A673 (cell line): ENCODE measurements around the gene ABHD10. TPM values are rescaled to one million over a fixed set of nuclear protein-coding genes. Genes with fewer than 3 reads are reported as not detected.

Experiments used
- BruUV-seq: library from RNA; stranded (reverse); fragments of 400-500 nt; replicated peaks from 2 replicates; lab custom pipeline; 2021; lab: Mats Ljungman, UMichigan
- CTCF ChIA-PET: fragments of 300-600 bp; sonication (Branson Sonifier 250); formaldehyde crosslinking; loops from one replicate; lab custom pipeline; 2022; ENCODE audit warnings: antibody characterized with exemption; lab: Charles Lee
- POLR2A ChIA-PET: fragments of 300-600 bp; sonication (Branson Sonifier 250); formaldehyde crosslinking; loops from one replicate; lab custom pipeline; 2022; ENCODE audit warnings: antibody characterized with exemption; ENCODE audit not compliant: low non-redundant PET; lab: Charles Lee
- DNase-seq: peaks from one replicate; pipeline ENCODE4 v3.0.0-alpha.2; 2015; ENCODE audit warnings: low spot score
- H3K27ac ChIP-seq: fragments of 200-600 bp; sonication (generic); 2 replicates; pipeline ENCODE4 v1.5.1; 2016; ENCODE audit warnings: mixed run types, low read depth, mild to moderate bottlenecking, mixed read lengths, antibody characterized with exemption, low read length; ENCODE audit not compliant: poor library complexity, severe bottlenecking
- H3K27me3 ChIP-seq: fragments of 200-600 bp; sonication (generic); replicated peaks from 2 replicates; pipeline ENCODE4 v1.6.1; 2017; ENCODE audit warnings: mixed run types, low read depth, mild to moderate bottlenecking, mixed read lengths, antibody characterized with exemption, low read length; ENCODE audit not compliant: insufficient read depth, poor library complexity
- H3K36me3 ChIP-seq: fragments of 200-600 bp; sonication (generic); 2 replicates; pipeline ENCODE4 v1.6.1; 2016; ENCODE audit warnings: mixed run types, mild to moderate bottlenecking, mixed read lengths, antibody characterized with exemption, low read length; ENCODE audit not compliant: insufficient read depth, poor library complexity, severe bottlenecking
- H3K4me1 ChIP-seq: fragments of 200-600 bp; sonication (generic); 2 replicates; pipeline ENCODE4 v1.6.1; 2017; ENCODE audit warnings: mixed run types, mild to moderate bottlenecking, mixed read lengths, antibody characterized with exemption, low read length; ENCODE audit not compliant: insufficient read depth, poor library complexity, severe bottlenecking
- H3K4me3 ChIP-seq: fragments of 200-600 bp; sonication (generic); 2 replicates; pipeline ENCODE4 v1.5.1; 2016; ENCODE audit warnings: low read depth, mixed run types, mild to moderate bottlenecking, mixed read lengths, low read length; ENCODE audit not compliant: poor library complexity, severe bottlenecking
- H3K9me3 ChIP-seq: fragments of 200-600 bp; sonication (generic); 2 replicates; pipeline ENCODE4 v1.6.1; 2016; ENCODE audit warnings: mixed run types, low read depth, mild to moderate bottlenecking, mixed read lengths, antibody characterized with exemption, low read length; ENCODE audit not compliant: poor library complexity, severe bottlenecking
- EZH2 ChIP-seq: fragments of 200-600 bp; sonication (generic); IDR thresholded peaks from 2 replicates; pipeline ENCODE4 v1.6.1; 2017; ENCODE audit warnings: borderline replicate concordance, low read depth, mild to moderate bottlenecking, mixed read lengths, antibody characterized with exemption, low read length; ENCODE audit not compliant: poor library complexity, severe bottlenecking
- intact Hi-C: fragments of 100-400 bp; cut with micrococcal nuclease; formaldehyde crosslinking; loops from one replicate; pipeline ENCODE4 v1.10.0; 2022; ENCODE audit not compliant: unreplicated experiment
- total RNA-seq: library from RNA; stranded (reverse); gene quantifications from 2 replicates; pipeline ENCODE4 v1.2.3, GENCODE V29; 2021
- TF ChIP-seq, protein P1 (sequence below): fragments of 300-800, 200-600 bp; sonication (generic); conservative IDR thresholded peaks from 2 replicates; pipeline ENCODE4 v1.5.1; 2017; ENCODE audit warnings: low read depth, mild to moderate bottlenecking, antibody characterized with exemption, low read length, moderate library complexity, mixed read lengths

ABHD10 gene
- total RNA-seq, 1 experiment from 2014 or later, result 40.7 TPM

DNA sequence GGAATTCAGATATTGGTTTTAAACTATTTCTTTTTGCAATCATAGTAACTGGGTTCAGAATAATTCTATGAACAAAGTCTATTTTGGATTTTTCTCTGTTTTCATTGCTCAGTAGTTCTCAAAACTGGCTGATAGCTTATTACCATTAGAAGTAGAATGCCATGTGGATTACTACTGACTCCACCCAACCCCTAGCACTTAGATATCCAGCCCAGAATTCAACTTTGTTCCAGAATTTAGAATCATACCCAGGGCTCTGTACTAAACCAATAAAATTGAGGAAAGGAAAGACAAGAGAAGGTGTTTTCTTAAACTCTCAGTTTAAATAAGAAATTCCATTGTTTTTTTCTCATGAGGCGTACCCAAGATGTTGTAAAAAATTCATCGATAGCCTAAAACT is 39.0 kb upstream of the ABHD10 start:
- POLR2A ChIA-PET, result no interaction called here
- no peak for DNase-seq
- H3K36me3 ChIP-seq, result no peaks in the 10 kb centered on the region
- BruUV-seq, result no TSS peak
- H3K27me3 ChIP-seq, result no peaks in the 10 kb centered on the region
- H3K9me3 ChIP-seq, result no peaks in the 10 kb centered on the region
- H3K4me3 ChIP-seq, result no peak overlapping the region
- intact Hi-C loops, result no loop called here
- CTCF ChIA-PET, result no interaction called here
- TF ChIP-seq, protein P1, sequence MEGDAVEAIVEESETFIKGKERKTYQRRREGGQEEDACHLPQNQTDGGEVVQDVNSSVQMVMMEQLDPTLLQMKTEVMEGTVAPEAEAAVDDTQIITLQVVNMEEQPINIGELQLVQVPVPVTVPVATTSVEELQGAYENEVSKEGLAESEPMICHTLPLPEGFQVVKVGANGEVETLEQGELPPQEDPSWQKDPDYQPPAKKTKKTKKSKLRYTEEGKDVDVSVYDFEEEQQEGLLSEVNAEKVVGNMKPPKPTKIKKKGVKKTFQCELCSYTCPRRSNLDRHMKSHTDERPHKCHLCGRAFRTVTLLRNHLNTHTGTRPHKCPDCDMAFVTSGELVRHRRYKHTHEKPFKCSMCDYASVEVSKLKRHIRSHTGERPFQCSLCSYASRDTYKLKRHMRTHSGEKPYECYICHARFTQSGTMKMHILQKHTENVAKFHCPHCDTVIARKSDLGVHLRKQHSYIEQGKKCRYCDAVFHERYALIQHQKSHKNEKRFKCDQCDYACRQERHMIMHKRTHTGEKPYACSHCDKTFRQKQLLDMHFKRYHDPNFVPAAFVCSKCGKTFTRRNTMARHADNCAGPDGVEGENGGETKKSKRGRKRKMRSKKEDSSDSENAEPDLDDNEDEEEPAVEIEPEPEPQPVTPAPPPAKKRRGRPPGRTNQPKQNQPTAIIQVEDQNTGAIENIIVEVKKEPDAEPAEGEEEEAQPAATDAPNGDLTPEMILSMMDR, result no peak
- no peak for TF ChIP-seq EZH2
- no peak overlapping the region for H3K27ac ChIP-seq
- peaks cover 17% of the 10 kb centered on the region for H3K4me1 ChIP-seq

DNA sequence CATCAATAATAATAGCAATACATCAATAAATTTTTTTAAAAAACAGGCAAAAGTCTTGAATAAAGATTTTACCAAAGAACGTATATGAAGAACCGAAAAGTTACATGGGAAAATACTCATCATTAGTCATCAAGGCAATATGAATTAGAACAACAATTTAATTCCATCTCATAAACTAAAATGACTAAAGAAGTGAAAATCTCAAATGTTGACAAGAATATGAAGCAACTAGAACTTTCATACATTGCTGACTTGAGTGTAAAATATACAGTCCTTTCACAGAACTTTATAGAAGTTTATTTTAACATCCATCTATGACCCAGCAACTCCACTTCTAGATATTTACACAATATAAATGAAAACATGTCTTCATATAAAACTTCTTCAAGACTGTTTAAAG is 35.3 kb upstream of the ABHD10 start:
- Histone ChIP-seq H3K27me3 (no peaks in the 10 kb centered on the region), H3K9me3 (no peaks in the 10 kb centered on the region), H3K27ac (no peak overlapping the region), H3K36me3 (no peaks in the 10 kb centered on the region), H3K4me1 (peaks cover 3% of the 10 kb centered on the region), H3K4me3 (no peak overlapping the region)
- intact Hi-C loops, result no loop called here
- TF ChIP-seq, protein P1, result no peak
- TF ChIP-seq EZH2, result no peak
- no TSS peak for BruUV-seq
- no peak for DNase-seq
- ChIA-PET CTCF (no interaction called here), POLR2A (no interaction called here)

DNA sequence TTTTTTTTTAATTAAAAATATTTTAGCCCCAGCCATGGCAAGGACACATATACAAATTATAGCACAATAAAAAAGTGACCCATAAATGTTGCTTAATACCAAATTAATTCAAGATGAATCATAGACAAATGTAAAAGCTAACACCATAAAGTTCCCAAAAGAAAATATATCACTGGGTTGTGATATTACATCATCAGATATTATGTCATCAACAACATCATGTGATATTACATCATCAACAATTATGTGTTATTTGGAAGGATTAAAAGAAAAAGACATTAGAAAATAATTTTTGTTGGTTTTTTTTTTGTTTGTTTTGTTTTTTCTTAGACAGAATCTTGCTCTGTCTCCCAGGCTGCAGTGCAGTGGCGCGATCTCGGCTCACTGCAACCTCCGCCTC is 34.5 kb upstream of the ABHD10 start:
- peaks cover 8% of the 10 kb centered on the region for H3K4me1 ChIP-seq
- H3K27ac ChIP-seq, result no peak overlapping the region
- H3K9me3 ChIP-seq, result no peaks in the 10 kb centered on the region
- no TSS peak for BruUV-seq
- H3K27me3 ChIP-seq, result no peaks in the 10 kb centered on the region
- POLR2A ChIA-PET, result no interaction called here
- intact Hi-C loops, result no loop called here
- no peak overlapping the region for H3K4me3 ChIP-seq
- H3K36me3 ChIP-seq, result no peaks in the 10 kb centered on the region
- TF ChIP-seq, protein P1, result no peak
- no peak for TF ChIP-seq EZH2
- no peak for DNase-seq
- CTCF ChIA-PET, result no interaction called here
